ENCODE data around the gene NFIB.

DNA sequence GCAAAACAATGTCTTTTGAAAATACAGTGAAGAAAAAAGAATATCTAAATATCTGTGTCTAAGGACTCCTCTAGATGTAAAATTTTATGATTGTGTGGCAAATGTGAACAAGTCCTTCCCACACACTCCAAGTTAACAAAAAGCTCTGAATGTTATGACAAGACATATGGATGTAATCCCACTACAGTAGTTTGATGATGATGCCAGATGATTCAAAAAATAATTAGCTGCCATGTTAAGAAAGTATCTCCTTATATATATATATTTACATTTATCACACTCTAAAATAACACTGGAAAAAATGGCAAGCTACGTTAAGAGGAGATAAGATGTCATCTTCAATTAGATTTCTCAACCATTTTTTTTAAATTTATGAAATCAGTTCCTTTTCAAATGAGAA, 178.5 kb downstream of the NFIB start:
- TF ChIP-seq CTCF (conservative IDR thresholded peaks at IDR 0.05; ENCODE audit: low read depth, low read length) (no peak), EZH2 (IDR thresholded peaks at IDR 0.05; ENCODE audit: low read length, unreplicated experiment) (no peak), EZH2phosphoT487 (IDR thresholded peaks at IDR 0.05; ENCODE audit: borderline replicate concordance, low read length) (no peak)

Data from PC-3 (cell line).